ENCODE measurements around the gene TMEM248.
"Not testable (repeated sequence)": the region's sequence is repeated elsewhere in the genome, so short reads cannot be mapped to it uniquely, and the experiment has no call there.

Gene TMEM248

GRCh38 chr7:66995050-66995776, 74.2 kb downstream of the TMEM248 start, which contains the start of gene SBDS:
Gene SBDS, minus strand, starts transcription at chr7:66995586. Its CDS starts 169 bp downstream, at chr7:66995417.
- H3K27me3 ChIP-seq (ENCODE audit: control insufficient read depth, insufficient read depth, low read length); H3K4me1 ChIP-seq (ENCODE audit: control insufficient read depth, insufficient read depth, low read length); H3K36me3 ChIP-seq (ENCODE audit: control insufficient read depth, insufficient read depth, low read length): not testable (repeated sequence)
- Histone ChIP-seq H3K9ac (ENCODE audit: low read length) (peak within 1 kb of the TSS; percentile 98), H3K4me3 (ENCODE audit: low read length) (peak within 1 kb of the TSS; percentile 73), H3K27ac (ENCODE audit: low read depth, low read length) (peak within 1 kb of the TSS; percentile 99)

- H3K27me3 ChIP-seq (ENCODE audit: control insufficient read depth, insufficient read depth, low read length); H3K4me1 ChIP-seq (ENCODE audit: control insufficient read depth, insufficient read depth, low read length); H3K36me3 ChIP-seq (ENCODE audit: control insufficient read depth, insufficient read depth, low read length): not testable (repeated sequence)
- Histone ChIP-seq H3K4me3 (ENCODE audit: low read length) (peak within 1 kb of the TSS; percentile 88), H3K9ac (ENCODE audit: low read length) (peak within 1 kb of the TSS; percentile 66), H3K27ac (ENCODE audit: low read depth, low read length) (peak within 1 kb of the TSS; percentile 77)
Measured at GRCh38 chr7:66996444-66997191, 75.6 kb downstream of the TMEM248 start, which contains the start of gene TYW1. Gene TYW1, plus strand, starts transcription at chr7:66996833. Its CDS starts 146 bp downstream, at chr7:66996979.

- not testable (repeated sequence) for H3K4me1 ChIP-seq (ENCODE audit: control insufficient read depth, insufficient read depth, low read length); H3K4me3 ChIP-seq (ENCODE audit: low read length); H3K36me3 ChIP-seq (ENCODE audit: control insufficient read depth, insufficient read depth, low read length); H3K27me3 ChIP-seq (ENCODE audit: control insufficient read depth, insufficient read depth, low read length); H3K27ac ChIP-seq (ENCODE audit: low read depth, low read length); H3K9ac ChIP-seq (ENCODE audit: low read length)
Measured at GRCh38 chr7:67000601-67001258, 79.7 kb downstream of the TMEM248 start.

GRCh38 chr7:67004145-67004544, 83.1 kb downstream of the TMEM248 start:
- not testable (repeated sequence) for H3K27ac ChIP-seq (ENCODE audit: low read depth, low read length); H3K4me1 ChIP-seq (ENCODE audit: control insufficient read depth, insufficient read depth, low read length); H3K36me3 ChIP-seq (ENCODE audit: control insufficient read depth, insufficient read depth, low read length); H3K9ac ChIP-seq (ENCODE audit: low read length); H3K4me3 ChIP-seq (ENCODE audit: low read length); H3K27me3 ChIP-seq (ENCODE audit: control insufficient read depth, insufficient read depth, low read length)

DNA sequence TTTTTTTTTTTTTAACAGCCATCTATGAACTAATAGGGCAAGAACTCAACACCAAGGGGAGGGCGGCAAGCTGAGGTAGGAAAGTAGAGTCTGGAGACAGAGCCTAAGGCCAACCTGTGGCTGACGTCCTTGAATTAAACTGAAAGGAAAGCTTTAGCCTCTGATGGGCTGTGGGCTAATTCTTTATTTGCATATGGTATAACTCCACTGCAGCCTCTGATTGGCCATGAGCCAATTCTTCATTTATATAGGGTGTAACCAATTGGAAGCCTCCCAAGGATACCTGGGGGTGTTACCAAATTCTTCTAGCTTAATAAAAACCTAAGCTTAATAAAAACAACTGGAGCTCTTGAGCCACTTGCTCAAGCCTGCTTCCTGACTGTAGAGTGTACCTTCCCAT, 85.9 kb downstream of the TMEM248 start:
- Histone ChIP-seq H3K27me3 (ENCODE audit: control insufficient read depth, insufficient read depth, low read length) (no peaks in the 10 kb centered on the region), H3K27ac (ENCODE audit: low read depth, low read length) (no peak overlapping the region), H3K9ac (ENCODE audit: low read length) (no peak overlapping the region), H3K36me3 (ENCODE audit: control insufficient read depth, insufficient read depth, low read length) (no peaks in the 10 kb centered on the region), H3K4me1 (ENCODE audit: control insufficient read depth, insufficient read depth, low read length) (no peaks in the 10 kb centered on the region), H3K4me3 (ENCODE audit: low read length) (no peak overlapping the region)
